Right ventricle myocardium superior (tissue), 1 donor: Measurements from ENCODE around the gene MARS1. TPM values are rescaled to one million over a fixed set of nuclear protein-coding genes. Genes with fewer than 3 reads are reported as not detected.

ENCODE experiments used
- ATAC-seq: fragments of 200-7000 bp; cut with Tn5 transposase; one replicate; pipeline ENCODE4 v1.9.1; 2020; ENCODE audit warnings: mild to moderate bottlenecking; ENCODE audit not compliant: poor library complexity
- DNase-seq: peaks from one replicate; pipeline ENCODE4 v3.0.0-alpha.2; 2020
- intact Hi-C: fragments of 100-400 bp; cut with DNase I; formaldehyde crosslinking; loops from one replicate; pipeline ENCODE4 v1.11.2; 2022
- total RNA-seq: library from RNA; stranded (reverse); fragmentation: NEBNext Ultra II Directional; extraction: Animal tissue kit (Norgen Biotek cat#: 25700); gene quantifications from one replicate; pipeline ENCODE4 v1.2.1, GENCODE V29; 2021
- donor health status: DM: no; HTN: yes; CAD: no; lungs with severe emphysema.

MARS1 gene
- total RNA-seq, 1 donor from 2014 or later: 63.5 TPM

DNA sequence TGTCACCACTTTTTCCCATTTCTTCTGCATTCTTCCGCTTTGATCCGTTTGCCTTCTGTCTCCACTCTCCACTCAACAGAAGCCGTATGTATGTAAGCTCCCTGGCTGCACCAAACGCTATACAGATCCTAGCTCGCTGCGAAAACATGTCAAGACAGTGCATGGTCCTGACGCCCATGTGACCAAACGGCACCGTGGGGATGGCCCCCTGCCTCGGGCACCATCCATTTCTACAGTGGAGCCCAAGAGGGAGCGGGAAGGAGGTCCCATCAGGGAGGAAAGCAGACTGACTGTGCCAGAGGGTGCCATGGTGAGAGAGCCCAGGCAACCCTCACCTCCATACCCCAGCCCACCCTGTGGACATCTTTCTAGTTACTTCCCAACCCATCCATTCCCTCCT is 20.0 kb upstream of the MARS1 start:
- ATAC-seq (no peak), DNase-seq (no peak)
- intact Hi-C loops: no loop called here

DNA sequence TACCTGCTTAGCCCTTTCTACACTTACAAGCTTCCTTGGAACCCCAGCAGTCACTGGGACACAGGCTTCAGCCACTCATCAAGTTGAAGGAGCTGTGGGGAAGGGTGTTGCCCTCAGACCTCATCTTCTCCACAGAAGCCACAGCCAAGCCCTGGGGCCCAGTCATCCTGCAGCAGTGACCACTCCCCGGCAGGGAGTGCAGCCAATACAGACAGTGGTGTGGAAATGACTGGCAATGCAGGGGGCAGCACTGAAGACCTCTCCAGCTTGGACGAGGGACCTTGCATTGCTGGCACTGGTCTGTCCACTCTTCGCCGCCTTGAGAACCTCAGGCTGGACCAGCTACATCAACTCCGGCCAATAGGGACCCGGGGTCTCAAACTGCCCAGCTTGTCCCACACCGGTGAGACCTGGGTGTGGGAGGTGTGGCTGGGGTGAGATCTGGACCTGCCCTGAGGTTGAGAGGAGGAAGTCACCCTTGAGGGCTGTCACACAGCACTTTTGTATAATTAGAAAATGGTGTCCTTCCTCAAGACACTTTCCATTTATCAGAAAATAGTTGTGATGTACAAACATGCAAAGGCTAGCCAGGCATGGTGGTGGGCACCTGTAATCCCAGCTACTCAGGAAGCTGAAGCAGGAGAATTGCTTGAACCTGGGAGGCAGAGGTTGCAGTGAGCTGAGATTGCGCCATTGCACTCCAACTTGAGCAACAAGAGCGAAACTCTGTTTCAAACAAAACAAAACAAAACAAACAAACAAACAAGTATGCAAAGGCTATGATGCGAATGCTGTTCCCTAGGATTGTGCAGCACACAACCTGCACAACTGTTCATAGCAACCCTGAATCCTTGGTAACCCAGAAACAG is 18.3 kb upstream of the MARS1 start:
- intact Hi-C loops: loop anchor here (10.0 kb wide), 1 partner anchor 155 kb away; no protein-coding TSS in a partner anchor
- ATAC-seq (no peak), DNase-seq (no peak)

DNA sequence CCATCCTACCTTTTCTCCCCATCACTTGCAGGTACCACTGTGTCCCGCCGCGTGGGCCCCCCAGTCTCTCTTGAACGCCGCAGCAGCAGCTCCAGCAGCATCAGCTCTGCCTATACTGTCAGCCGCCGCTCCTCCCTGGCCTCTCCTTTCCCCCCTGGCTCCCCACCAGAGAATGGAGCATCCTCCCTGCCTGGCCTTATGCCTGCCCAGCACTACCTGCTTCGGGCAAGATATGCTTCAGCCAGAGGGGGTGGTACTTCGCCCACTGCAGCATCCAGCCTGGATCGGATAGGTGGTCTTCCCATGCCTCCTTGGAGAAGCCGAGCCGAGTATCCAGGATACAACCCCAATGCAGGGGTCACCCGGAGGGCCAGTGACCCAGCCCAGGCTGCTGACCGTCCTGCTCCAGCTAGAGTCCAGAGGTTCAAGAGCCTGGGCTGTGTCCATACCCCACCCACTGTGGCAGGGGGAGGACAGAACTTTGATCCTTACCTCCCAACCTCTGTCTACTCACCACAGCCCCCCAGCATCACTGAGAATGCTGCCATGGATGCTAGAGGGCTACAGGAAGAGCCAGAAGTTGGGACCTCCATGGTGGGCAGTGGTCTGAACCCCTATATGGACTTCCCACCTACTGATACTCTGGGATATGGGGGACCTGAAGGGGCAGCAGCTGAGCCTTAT is 17.4 kb upstream of the MARS1 start:
- DNase-seq (no peak), ATAC-seq (no peak)
- intact Hi-C loops: loop anchor here (10.0 kb wide), 1 partner anchor 154 kb away; no protein-coding TSS in a partner anchor

DNA sequence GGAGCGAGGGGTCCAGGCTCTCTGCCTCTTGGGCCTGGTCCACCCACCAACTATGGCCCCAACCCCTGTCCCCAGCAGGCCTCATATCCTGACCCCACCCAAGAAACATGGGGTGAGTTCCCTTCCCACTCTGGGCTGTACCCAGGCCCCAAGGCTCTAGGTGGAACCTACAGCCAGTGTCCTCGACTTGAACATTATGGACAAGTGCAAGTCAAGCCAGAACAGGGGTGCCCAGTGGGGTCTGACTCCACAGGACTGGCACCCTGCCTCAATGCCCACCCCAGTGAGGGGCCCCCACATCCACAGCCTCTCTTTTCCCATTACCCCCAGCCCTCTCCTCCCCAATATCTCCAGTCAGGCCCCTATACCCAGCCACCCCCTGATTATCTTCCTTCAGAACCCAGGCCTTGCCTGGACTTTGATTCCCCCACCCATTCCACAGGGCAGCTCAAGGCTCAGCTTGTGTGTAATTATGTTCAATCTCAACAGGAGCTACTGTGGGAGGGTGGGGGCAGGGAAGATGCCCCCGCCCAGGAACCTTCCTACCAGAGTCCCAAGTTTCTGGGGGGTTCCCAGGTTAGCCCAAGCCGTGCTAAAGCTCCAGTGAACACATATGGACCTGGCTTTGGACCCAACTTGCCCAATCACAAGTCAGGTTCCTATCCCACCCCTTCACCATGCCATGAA is 16.8 kb upstream of the MARS1 start:
- intact Hi-C loops: loop anchor here (10.0 kb wide), 1 partner anchor 154 kb away; no protein-coding TSS in a partner anchor
- ATAC-seq: no peak
- DNase-seq: no peak

DNA sequence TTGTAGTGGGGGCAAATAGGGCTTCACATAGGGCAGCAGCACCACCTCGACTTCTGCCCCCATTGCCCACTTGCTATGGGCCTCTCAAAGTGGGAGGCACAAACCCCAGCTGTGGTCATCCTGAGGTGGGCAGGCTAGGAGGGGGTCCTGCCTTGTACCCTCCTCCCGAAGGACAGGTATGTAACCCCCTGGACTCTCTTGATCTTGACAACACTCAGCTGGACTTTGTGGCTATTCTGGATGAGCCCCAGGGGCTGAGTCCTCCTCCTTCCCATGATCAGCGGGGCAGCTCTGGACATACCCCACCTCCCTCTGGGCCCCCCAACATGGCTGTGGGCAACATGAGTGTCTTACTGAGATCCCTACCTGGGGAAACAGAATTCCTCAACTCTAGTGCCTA is 16.2 kb upstream of the MARS1 start:
- ATAC-seq (no peak), DNase-seq (no peak)
- intact Hi-C loops: loop anchor here (10.0 kb wide), 1 partner anchor 153 kb away; no protein-coding TSS in a partner anchor

DNA sequence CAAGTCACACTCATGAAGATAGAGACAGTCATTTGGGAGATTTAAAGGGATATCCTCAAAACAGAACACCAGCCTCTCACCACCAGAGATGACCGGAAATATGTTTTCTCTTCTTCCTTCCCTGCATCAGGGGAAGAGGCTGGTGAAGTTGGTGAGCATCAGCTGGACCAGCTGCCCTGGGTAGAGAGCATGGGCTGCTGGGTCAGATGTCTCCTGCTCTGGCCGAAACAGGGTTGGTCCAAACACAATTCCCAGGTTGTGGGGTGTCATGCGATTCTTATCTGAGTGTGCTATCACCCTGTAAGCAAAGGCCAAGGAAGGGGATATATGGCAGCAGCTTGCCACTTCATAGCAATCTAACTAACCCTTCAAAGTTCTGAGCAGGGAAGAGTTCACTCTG is 15.5 kb upstream of the MARS1 start:
- ATAC-seq (no peak), DNase-seq (no peak)
- intact Hi-C loops: loop anchor here (10.0 kb wide), 1 partner anchor 152 kb away; no protein-coding TSS in a partner anchor

DNA sequence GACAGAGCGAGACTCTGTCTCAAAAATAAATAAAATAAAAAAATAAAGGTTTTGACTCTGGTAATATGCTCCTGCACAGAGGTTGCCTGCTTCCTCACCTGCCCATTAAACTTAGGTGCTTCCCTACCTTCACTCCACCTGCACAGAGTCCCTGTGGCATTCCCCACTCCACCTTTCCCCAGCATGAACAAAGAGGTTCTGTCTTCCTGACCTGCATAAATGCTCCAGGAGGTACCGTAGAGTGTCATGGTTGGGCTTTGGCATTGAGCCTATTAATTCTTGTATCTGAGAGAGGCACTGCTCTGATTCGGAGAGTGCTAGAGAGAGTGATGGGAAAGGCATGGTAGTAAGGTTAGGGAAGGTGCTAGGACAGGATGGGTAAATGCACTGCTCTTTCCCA is 14.5 kb upstream of the MARS1 start:
- intact Hi-C loops: loop anchor here (10.0 kb wide), 1 partner anchor 151 kb away; no protein-coding TSS in a partner anchor
- ATAC-seq (no peak), DNase-seq (no peak)

DNA sequence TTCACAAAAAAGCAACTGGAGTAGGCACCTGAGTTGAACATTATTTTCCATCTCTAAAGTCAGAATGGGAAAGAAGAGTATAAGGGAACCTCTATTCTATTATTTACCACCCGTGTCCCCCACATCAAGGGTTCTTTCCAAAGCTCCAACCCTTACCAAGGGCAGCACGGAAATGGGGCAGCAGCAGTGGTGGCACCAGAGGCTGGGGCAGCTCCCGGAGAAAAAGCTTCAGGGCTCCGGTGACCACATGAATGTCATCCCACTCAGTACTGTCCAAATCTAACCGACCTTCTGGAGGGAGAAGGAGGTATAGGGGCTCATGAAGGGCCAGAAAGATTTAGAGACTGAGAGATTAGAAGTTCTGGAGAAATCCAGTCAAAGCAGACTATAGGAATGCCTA is 14.0 kb upstream of the MARS1 start:
- no peak for DNase-seq
- intact Hi-C loops: loop anchor here (10.0 kb wide), 1 partner anchor 151 kb away; no protein-coding TSS in a partner anchor

DNA sequence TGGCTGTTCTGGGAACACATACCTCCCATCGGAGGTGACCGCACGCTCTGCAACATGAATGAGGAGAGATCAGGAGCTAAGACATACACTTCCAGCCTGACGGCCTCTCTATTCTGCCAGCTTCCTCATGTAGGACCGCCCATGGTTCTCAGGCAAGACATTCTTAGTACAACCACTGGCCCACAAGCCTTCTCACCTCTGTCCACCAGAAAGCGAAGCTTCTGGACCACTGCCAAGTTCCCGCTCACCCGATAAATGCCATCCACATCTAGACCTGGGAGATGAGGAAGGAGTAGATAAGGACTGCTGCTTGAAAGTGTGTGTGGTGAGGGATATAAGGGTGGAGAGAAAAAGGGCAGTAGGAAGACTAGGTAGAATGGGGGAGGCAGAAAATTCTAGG is 13.4 kb upstream of the MARS1 start:
- ATAC-seq: no peak
- no peak for DNase-seq
- intact Hi-C loops: loop anchor here (10.0 kb wide), 1 partner anchor 150 kb away; no protein-coding TSS in a partner anchor

More for the DNA sequence above, 14.0 kb upstream of the MARS1 start:
- ATAC-seq: no peak

DNA sequence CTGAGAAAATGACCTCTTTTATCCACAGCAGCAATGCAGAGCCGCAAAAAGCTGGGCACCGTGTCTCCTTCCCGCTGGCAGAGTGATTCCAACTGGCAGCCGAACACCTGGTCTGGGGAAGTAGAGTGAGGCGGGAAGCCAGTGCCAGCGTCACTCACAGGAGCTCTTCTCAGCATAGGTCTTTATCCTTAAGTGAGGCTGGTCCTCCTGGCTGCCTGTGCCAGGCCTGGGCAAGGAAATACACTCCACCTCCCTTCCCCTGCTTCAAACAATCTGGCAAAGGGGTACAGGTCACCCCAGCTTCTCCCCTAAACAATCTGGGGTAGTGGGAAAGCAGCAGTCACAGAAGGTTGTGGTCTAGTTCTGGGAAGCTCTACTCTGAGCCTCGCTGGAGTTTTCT is 13.0 kb upstream of the MARS1 start:
- DNase-seq (no peak), ATAC-seq (no peak)
- intact Hi-C loops: loop anchor here (10.0 kb wide), 1 partner anchor 150 kb away; no protein-coding TSS in a partner anchor

DNA sequence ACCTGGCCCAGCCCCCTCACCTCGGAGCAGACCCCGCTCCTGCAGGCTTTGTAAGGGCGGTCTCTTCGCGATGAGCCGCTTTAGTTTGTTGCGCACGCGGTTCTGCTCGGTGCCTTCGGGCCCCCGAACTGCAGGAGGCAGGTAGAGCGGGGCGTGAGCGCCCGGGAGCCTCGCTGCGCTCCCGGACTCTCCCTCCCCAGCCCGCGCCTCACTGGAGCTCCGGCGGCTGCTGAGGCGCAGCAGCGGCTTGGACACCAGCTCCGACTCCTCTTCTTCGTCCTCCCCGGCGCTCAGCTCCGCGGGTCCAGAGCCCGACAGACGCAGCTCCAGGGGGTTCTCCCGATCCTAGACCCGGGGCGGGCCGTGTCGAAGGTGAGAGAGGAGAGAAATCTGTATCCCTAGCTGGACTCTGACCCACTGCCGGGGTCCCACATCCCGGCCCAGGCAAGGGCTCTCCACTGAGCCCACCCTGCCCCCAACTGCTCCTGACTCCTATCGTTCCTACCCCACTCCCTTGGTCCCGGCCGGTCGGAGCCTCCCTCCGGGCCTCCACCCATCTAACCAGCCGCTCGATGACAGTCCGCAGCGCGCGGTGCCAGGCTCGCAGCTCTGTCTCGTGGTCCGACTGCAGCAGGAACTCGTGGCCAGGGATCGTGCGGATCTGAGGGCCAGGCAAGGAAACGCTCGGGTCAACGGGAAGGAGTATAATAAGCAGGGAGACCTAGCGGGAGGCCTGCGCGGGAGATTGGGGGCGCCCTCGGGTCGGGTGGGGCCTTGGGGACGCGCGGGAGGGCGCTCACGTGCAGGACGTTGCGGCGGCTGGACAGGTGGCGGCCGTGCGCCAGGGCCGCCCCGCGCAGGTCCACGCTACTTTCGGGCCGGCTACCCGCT is 12.4 kb upstream of the MARS1 start:
- ATAC-seq (peak; percentile 34), DNase-seq (peak; percentile 64)
- intact Hi-C loops: loop anchor here (10.0 kb wide), 1 partner anchor 149 kb away; no protein-coding TSS in a partner anchor

DNA sequence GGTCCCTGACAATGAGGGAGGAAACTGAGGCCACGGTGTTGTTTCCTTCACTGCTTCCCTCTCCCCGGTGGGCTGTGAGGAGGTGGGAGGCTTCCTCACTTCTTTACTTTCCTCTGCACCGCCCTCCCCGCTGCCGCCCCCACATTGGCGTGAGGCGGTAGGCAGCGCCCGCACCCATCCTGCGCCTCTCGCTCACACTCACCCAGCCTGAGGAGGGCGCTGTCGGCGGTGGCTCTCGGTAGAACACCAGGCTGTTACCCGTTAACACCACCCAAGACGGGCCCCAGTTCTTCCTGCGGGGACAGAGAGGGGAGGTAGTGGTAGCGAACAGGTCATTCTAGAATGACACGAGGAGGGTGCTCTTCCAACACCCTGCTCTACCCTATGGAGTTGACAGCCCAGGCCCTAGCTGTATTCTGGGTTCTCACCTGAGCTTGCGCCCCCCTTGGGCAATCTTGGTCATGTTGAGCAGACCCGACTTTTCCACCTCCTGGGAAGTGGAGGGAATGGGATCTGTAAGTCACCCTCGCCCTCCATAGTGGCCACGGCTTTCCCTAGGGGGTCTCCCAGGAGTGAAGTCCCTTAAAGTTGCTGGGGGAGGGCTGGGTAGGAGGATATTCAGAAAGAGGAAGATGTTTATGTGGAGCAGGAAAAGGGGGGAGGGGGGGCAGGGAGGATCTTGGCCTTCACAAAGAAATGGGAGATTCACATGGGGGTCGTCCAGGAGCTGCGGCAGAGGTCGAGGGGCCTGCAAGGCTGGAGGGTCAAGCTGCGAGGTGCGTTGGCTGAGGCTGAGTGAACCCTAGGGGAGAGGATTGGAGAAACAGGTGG is 11.5 kb upstream of the MARS1 start:
- DNase-seq (peak; percentile 64), ATAC-seq (peak; percentile 26)
- intact Hi-C loops: loop anchor here (10.0 kb wide), 1 partner anchor 148 kb away; no protein-coding TSS in a partner anchor

DNA sequence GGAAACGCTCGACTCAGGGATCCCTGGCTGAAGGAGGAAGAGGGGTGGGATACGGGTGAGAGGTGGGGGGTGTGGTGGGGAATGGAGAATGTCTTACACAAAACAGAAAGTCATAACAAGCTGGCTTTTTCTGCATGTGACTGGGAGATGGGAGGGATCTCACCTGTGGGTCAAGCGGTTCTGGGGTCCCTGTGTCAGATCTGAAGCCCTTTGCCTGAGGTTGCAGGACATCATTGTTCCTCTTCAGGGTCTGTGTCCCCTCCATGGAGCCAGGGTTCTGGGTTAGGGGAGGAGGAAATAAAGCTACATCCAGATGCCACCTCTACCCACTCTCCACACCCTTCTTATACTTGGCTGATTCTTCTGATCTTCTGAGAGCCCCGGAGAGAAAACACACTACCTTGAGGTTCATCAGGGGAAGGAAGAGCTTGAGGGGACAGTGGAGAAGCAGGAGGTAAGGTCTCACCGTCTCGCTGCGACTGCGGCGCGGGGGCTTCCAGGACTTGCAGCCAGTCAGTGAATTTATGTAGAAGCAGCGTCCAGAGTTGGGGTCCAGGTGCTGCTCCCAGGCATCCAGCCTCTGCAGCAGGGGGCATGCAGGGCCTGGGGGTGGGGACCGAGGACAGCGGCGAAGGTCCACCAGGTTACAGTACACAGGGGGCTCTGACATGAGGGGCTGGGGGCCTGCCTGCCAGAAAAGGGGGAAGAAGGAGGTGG is 10.7 kb upstream of the MARS1 start:
- intact Hi-C loops: loop anchor here (10.0 kb wide), 1 partner anchor 148 kb away; no protein-coding TSS in a partner anchor
- DNase-seq (no peak), ATAC-seq (no peak)

DNA sequence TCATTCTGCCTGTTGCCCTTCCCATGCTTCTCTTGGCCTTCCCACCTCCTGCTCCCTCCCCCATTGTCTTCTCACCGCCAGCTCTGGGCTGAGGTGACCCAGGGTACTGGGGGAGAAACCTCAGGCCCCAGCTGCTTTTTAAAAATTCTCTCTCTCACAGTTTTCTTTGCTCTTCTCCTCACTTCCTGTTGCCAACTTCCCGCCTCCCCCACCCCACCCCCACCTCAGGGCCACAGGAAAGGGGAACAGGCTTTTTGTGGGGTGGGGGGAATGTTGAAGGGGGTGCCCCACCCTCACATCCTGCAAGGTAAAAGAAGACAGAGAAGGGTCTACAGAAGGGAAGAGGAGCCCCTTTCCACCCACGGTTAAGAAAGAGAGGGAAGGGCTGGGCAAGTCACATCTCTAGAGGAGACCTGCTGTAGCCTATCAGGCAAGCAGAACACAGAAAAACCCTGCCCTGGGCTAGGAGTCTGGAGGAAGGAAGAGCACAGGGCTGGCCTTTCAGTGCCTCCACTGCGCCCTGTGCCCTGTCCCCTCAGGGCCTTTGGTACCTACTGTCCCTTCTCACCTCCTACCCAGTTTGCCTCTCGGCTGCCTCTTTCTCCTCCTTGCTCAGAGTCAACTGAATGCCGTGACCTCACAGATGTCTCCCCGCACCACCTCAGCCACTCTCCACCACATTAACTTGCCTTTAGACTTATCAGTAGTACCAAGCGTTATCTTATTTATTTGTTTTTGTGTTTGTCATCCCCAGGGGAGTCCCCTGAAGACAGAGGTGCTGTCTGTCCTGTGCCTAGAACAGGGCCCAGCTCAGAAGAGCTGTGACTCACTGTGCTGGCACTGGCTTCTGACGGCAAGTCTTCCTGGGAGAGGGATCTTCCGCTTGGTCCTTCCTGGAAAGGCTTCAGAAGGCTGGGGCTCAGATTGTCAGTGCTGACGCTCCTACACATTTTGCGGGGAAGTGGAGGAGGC is 9.9 kb upstream of the MARS1 start:
- ATAC-seq (peak; percentile 40), DNase-seq (no peak)
- intact Hi-C loops: loop anchor here (10.0 kb wide), 1 partner anchor 147 kb away; no protein-coding TSS in a partner anchor

DNA sequence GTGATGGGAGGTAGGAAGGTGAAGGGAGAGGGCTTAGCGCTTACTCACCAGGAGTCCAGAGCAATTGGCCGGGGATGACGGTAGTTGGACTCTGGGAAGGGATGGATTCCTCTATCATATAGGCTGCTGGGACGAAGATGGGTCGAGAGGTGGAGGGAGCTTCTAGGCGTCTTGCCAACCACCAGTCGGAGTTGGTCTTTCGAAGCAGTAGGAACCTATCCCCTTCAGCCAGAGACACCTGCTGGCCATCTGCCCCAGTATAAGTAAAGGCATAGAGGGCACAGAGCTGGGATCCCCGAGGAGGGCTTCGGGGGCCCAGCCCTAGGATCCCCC is 8.9 kb upstream of the MARS1 start:
- no peak for ATAC-seq
- intact Hi-C loops: loop anchor here (10.0 kb wide), 1 partner anchor 146 kb away; no protein-coding TSS in a partner anchor
- DNase-seq: no peak
